Stimulated activated CD4-positive, alpha-beta T cell treated with anti-CD3 and anti-CD28 coated beads, Interleukin-4, amount 100 ng/mL, for 24 hours (primary cell): ENCODE measurements around the gene SHE.
"Not testable (repeated sequence)": the region's sequence is repeated elsewhere in the genome, so short reads cannot be mapped to it uniquely, and the experiment has no call there.

Experiments used
- DNase-seq: peaks from one replicate; pipeline ENCODE4 v3.0.0-alpha.2; 2020

SHE gene

DNA sequence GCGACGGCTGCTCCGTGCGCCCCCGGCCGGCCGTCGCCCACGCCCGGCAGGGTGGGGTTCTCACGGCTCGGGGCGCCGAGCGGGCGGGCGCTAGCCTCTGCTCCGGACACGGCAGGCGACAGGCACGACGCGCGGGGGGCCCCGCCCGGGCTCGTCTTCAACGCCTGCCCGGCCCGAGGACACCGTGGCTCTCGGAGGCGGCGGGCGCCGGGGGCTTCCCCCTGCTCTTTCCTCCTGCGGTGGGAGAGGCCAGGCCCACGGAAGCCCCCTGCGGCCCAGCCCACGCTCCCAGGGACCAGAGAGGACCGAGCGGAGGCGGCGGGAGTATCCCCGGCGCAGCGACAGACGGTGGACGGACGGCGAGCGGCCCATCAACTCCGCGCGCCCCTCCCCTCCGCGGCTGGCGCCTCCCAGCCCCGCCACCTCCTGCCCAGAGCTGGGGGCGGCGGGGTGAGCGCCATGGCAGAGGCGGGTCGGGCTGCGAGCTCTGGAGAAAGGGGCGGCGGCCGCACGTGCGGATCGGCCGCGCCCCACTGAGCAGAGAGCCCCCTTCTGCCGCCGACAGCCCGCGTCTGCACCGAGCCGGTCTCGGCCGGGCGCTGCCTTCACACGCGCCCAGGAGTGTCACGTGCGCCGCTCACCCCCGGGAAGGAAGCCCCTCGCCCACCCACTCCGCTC, at the start of gene SHE, which contains the start of gene TDRD10:
TSS of gene SHE (minus strand) at position 347 of the 678 bp plus-strand sequence. CDS start 386 bp downstream, outside the sequence.
TSS of gene TDRD10 (plus strand) at position 154 of the 678 bp plus-strand sequence. CDS start 4,685 bp downstream, outside the sequence.
- no peak for DNase-seq

DNA sequence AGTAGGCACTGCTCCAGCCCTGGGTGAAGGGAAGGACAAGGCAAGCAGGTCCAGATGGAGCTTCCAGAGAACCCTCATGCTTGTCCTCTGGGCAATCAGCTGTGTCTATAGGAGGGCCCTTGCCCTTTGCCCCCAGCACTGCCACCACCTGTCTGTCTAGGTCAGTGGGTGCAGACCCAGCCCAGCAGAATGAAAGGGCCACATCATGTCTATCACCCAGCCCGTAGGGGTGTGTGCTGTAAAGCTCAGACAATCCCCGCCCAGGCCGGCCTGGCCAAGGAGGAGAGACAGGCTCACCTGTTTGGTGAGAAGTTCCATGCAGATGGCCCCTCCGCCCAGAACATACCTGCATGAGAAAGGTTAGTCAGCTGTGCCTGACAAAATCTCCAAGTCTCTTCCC, 49.3 kb upstream of the SHE start:
- no peak for DNase-seq

DNA sequence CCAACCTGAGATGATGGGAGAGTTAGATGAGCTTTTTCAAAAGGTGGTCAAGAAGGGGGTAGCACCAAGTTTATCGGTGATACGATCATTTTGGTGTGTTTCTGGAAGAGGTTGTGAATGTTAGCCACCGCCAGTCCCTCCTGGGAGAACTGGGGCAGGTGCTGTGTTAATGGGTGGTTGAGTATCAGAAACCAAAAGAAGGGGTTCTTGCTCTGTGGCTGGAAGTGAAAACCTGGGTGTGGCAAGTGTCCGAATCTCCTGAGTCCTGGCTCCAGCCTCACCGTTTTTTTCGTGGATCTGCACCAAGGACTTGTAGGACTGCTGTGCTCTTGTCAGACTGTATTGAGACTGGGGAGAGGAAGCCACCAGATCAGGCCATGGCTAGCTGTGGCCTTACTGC, 48.4 kb upstream of the SHE start:
- no peak for DNase-seq

DNA sequence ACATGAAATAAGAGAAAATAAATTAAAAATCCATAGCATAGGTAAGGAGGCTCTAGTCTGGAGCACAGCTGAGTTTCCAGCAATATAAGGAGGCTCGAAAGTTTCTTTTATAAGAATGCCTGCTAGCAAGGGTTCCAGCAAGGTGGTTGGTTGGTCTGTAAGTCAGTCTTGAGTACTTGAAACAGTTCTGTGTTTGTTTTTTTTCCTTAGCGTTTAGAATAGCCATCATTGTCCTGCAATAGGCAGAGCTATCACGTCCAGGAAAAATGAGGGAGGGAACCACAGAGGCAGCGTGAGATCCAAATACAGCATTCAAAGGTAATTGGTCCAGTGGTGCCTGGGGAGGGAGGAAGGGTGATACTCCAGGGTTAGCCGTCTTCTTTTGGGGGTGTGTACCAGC, 47.9 kb upstream of the SHE start:
- no peak for DNase-seq

DNA sequence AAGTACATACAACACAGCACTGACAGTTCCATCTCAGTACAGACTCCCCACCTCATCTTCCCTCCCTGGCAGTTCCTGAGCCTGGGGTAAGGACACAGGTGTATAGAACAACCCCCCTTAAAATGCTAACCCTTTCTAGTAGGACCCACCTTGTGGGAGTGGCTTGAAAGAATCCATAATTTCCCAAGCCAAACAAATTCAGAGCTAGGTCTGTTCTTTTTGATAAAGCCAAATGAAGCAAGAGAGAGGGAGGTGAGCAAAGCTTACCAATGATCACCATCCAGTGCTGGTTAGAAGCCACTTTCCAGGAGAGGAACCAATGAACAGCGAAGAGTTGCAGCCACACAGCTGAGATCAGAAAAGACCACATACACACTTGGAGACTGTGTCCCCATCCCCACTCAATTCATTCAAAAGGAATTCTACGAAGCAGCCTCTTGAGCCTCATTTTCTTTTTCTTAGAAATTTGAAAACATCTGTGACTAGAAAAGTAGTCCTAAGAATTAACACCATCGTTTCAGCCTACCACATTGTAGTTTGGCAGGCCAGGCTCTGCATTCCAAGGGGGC, 47.1 kb upstream of the SHE start:
- no peak for DNase-seq

DNA sequence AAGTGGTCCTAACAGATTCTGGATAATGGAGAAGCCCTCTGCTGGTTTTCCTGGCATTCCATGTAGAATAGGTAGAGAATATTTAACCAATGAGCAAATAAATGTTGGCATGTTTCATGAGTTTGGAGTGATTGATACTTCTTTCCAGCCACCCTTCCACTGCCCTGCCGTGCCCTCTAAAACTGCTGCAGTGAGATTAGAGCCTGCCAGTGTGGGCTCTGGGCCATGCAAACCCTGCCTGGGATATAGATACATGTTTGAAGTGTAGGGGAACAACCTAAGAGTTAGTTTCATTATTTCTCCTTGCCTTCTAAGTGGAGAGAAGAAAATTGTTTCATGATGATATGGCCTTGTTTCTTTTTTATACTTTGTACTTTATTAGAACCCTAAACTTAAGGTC, 45.8 kb upstream of the SHE start:
- no peak for DNase-seq

DNA sequence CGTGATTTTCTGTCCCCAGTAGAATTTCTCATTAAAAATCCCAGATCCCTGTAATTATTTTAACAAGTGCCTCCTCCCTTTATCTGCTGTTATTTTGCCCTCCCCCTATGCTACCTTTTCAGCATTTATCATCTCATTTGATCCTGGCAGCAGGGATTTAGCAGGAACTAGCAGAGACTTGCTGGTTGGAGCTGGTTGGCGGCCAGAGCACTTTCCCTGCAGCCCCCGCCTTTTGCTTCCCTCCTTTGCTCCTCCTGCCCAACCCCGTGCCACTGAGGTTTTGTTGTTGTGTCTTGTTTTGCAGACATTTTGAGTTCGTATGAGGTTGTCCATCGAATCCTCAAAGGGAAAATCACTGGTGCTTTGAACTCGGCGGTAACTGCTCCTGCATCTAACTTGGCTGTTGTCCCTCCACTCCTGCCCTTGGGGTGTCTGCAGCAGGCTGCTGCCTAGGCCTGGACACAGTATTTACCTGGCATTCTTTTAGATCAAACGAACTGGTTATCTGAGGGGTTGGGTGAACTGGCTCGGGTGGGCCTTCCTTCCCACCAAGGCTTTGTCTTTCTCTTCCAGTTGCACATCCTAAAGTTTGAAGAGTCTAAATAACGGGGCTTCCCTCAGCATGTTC, 45.0 kb upstream of the SHE start:
- DNase-seq: no peak

DNA sequence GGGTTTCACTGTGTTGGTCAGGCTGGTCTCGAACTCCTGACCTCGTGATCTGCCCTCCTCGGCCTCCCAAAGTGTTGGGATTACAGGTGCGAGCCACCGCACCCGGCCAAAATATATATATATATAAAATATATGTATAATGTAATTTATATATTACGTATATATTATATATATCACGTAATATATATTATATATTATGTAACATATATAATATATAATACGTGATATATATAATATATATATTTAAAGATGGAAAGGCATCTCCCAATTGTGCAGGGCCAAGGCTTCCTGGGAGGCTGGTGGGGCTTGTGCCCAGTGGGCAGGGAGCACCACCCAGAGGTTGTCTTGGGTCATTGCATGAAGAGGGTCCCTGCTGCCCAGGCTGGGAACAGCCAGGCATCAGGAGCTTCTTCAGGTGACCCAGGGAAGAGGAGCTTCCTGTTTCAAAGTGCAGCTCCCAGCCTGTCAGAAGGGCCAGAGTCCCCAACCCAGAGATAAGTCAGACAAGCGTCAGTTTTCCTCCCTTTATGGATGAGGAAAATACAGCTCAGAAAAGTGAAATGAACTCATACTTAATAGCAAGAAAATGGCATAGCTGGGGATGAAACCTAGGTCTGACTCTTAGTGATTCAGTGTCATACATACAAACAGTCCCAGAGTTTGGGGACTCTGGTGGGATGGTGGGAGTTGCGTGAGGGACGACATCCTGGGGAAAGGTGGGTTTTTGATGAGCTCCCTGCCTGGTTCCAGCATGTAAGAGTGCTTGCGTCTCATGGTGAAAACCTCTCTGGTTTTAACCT, 44.3 kb upstream of the SHE start:
- peak; percentile 60 for DNase-seq

DNA sequence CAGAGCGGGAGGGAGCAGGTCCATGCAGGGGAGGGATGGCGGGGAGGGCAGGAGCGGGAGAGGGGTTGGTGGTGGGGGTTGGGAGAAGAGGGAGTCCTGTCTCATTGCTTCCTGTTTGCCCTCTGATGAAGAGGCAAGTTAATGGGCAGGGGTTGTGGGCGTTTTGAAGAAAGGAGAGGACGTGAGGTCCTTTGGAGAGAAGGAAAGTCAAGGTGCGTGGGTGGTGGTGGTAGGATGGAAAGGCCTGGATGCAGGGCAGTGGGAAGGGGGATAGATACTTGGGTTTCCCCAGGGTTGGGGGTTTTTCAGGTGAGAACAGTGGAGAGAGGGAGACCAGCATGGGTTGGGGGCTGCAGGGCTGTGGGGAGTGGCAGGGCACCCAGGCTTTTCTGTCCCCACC, 39.0 kb upstream of the SHE start:
- DNase-seq: no peak

DNA sequence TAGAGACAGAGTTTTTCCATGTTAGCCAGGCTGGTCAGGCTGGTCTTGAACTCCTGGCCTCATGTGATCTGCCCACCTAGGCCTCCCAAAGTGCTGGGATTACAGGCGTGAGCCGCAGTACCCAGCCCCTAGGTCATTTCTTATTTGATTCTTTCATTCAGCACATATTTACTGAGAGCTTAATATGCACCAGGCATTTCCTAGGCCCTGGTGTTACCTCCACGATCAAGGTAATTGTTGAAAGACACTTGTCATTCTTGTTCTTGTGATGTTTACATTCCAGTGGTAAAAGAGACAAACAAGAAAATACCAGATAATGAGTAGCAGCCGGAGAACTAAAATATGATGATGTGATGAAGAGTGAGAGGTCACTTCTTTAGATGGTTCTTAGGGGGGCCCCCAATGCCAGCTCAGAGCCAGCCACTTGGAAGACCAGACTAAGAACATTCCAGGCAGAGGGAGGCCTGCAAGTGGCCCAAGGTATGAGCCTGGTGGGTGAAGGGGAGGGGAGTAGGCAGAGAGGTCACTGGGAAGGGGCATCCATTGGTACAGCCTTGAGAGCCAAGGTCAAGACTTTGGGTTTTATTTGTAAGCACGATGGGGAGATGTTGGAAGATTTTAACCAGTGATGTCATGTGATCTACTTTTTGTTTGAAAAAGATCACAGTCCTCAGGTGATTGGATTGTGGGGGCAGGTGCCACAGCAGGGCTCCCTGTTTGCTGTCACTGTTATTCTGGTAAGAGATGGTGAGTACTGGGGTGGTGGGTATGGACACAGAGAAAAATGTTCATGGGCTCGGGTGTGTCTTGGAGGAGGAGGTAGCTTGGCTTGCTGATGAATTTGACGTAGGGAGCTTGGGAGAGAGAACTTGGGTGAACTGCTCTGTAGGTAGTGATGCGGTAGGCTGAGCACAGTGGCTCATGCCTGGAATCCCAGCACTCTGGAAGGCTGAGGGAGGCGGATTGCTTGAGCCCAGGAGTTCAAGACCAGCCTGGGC, 37.6 kb upstream of the SHE start:
- DNase-seq: no peak

DNA sequence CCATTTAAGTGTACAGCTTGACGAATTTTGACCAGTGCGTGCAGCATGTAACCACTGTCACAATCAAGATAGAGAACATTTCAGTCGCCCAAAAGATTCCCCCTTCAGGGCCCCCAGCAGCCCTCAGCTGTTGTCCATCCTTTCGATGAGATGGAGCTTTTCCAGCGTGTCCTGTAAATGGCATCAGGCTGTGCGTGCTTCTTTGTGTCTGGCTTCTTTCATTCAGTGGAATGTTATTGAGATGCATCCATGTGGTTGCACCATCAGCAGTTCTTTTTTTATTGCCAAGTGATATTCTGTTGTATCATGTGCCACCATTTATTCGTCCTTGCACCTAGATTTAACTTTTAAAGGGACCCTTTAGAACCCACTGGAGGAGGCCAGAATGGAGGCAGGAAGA, 34.4 kb upstream of the SHE start:
- no peak for DNase-seq

DNA sequence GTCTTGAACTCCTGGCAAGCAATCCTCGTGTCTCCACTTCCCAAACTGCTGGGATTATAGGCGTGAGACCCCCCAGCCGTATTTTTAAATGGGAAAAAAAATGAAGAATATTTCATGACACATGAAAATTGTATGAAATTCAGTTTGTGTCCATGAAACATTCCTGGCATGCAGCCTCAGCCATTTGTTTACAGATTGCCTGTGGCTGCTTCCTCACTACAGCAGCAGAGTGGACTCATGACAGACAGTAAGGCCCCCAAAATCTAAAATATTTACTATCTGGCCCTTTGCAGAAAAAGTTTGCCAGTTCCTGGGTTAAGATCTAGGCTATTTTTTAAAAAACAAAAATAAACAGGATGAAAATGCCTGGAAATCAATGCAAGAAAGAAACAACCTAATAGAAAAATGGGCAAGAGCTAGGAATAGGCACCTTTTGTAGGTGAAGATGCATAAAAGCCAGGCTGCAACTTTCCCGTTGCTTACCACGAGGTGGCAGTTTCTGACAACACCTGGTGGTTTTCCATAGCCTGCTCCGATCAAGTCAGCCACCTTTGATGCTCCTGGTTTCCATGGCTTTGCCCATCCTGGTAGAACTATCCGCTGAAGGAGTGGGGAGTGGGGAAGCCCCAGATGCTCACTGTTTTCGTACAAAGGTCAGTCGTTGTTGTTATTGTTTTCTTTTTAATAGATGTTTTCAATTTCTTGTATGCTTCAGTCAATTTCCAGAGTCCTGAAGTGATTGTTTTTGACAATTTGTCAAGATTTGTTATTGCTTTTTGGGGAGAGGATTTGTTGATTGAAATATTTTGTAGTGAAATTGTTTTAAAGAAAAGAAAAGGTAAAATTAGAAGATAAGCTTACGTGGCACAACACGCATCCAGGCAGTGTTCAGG, 32.0 kb upstream of the SHE start:
- DNase-seq: no peak

DNA sequence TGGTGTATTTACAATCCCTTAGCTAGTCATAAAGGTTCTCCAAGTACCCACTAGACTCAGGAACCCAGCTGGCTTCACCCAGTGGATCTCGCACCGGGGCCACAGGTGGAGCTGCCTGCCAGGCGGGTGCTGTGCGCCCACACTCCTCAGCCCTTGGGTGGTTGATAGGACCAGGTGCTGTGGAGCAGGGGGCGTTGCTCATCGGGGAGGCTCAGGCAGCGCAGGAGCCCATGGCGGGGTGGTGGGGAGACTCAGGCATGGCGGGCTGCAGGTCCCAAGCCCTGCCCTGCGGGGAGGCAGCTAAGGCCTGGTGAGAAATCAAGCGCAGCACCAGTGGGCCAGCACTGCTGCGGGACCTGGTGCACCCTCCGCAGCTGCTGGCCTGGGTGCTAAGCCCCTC, 29.7 kb upstream of the SHE start:
- DNase-seq: not testable (repeated sequence)

DNA sequence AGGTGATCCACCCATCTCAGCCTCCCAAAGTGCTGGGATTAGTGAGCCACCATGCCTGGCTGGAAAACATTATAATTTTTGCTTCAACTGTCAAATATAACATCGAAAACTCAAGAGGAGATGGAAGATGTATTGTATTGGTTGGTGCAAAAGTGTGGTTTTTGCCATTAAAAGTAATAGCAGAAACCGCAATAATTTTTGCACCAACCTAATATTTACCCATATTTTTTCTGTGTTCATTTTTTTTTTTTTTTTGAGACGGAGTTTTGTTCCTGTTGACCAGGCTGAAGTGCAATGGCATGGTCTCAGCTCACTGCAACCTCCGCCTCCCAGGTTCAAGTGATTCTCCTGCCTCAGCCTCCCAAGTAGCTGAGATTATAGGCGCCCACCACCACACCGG, 27.1 kb upstream of the SHE start:
- DNase-seq: no peak

DNA sequence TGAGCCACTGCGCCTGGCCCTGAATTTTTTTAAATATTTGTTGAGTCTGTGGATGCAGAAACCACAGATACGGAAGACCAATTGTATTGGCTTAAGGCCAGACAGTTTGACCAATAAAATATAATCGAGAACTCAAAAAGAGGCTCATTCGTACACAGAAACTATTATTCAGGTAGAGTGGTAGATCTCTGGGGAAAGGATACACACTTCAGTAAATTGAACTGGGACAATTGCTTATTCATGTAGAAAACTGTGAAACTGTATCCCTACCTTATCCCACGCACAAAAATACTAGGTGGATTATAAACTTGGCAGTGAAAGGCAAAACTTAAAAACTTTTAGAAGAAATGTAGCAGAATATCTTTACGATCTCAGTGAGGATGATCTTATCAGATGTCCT, 25.0 kb upstream of the SHE start:
- DNase-seq: no peak

DNA sequence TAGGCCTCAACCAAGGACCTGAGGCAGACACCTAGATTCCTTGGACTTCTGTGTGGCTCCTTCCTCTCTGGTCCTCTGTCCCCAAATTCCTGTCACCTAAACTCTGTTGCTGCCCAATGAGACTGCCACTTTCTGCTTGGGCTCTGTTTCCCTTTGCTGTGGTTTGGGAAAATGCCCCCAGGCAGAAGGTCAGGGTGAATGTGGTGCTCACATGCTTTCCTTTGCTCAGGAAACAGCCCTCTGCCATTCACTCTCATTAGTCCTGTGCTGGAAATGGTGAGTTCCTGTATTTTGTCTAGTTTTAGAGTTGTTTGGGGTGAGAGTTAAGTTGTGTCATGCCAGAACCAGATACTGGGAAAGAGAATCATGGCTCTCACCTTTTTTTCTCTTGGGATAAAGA, 22.7 kb upstream of the SHE start:
- no peak for DNase-seq

DNA sequence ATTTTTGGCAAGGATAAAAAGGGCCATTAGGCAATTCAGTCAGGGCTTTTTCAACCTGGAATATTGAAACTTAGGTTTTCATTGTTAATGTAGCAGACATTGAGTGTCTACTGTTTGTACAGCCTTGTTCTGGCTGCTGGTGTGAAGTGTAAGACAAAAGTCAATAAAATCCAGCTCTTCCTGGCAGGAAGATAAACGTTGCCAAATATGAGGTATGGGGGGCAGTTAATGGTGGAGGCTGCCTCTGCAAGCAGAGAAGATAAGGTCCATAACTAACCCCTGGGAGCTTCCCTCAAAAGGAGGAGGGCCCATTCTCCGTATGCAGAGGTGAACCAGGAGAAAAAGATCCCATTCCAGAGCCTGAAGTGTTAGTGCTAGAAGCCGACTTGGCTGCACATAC, 19.5 kb upstream of the SHE start:
- no peak for DNase-seq

DNA sequence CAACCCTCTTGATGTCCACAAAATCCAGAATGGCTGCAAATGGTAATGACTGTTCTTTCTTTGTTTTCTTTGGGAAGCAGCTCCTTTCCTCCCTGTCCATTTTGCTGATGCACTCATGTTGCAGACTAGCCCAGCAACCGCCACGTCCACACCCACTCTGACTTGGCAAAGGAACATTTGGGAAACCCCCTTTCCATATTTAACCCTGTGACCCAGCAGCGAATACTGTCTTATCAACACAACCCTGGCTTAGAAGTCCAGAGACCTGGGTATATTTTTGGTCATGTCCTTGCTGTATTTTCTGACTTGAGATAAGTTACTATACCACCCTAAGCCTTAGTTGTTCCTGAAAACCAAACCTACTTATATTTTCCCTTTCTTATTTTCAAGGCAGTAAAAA, 18.1 kb upstream of the SHE start:
- DNase-seq: no peak

DNA sequence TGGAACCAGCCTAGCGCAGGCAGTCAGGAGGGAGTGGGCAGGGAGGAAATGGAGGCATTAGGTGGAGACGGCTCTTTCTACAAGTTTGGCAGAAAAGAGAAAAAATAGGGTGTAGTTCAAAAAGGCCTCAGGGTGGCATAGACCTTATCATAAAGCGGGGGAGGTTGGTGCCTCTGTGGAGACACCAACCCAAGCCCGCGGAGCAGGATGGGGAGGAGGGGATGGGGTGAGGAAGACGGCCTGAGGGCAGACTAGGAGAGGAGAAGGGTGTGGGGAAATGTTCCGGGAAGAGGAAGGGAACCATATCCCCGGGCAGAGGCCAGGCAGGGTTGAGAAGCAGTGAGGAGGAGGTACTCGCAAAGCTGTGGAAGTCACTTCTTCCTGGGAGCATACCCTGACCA, 17.4 kb upstream of the SHE start:
- no peak for DNase-seq

DNA sequence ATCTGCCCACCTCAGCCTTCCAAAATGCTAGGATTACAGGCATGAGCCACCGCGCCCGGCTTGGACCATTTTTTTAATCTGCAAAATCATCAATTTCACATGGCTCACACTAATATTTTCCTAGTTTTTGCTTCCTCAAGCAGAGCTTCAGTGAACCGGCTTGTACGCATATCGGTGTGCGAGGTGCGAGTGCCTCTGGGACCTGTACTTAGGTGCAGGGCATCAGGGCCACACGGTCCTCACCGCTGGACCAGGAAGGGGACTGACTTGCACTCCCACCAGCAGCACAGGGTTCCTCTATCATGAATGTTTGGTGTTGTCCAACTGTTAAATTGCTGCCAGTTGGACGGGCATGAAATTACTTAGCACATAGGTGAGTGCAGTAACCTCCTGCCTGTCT, 15.4 kb upstream of the SHE start:
- DNase-seq: no peak

DNA sequence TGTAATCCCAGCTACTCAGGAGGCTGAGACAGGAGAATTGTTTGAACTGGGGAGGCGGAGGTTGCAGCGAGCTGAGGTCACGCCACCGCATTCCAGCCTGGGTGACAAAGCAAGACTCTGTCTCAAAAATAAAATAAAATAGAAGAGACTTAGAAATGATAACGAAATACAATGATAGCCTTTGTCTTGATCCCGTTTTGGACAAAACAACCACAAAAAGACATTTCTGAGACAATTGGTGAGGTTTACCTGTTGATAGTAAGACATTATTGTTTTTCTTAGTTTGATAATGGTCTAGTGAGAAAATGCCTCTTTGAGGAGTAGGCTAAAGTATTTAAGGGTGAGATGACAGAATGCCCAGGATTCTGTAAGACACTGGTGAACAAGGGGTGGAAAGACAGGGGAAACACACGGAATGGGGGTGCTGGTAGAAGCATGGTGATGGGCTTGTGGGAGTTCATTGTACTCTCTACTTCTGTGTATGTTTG, 11.9 kb upstream of the SHE start:
- no peak for DNase-seq
